ENCODE data around the gene WDR70.

WDR70 gene

DNA sequence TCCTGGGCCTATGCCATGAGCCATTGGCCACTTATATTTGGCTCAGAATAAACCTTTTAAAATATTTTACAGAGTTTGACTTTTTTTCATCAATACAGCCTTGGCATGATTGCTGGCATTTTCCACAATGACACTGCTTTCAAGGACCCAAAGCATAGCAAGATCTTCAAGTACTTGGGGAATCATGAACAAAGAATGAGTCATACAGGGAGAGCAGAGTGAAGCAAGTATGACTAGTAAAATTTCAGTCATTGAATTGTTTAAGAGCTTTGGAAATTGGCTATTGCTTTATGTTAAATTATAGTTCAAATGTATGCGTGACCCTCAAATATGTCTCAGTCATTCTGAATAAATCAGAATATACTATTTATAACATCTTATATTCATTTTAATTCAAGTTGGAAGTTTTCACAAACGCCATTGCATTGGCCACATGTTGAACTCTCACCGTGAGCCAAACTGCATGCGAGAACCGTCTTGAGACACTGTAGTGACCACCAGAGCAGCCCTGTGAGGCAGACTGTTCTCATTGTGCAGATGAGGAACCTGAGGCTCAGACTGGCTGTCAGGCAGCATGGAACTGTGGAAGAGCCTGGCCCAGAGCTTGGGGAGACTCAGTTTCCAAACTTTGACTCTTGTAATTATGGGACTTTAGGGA lies 407.9 kb downstream of the WDR70 start:
- TF ChIP-seq, protein P1, sequence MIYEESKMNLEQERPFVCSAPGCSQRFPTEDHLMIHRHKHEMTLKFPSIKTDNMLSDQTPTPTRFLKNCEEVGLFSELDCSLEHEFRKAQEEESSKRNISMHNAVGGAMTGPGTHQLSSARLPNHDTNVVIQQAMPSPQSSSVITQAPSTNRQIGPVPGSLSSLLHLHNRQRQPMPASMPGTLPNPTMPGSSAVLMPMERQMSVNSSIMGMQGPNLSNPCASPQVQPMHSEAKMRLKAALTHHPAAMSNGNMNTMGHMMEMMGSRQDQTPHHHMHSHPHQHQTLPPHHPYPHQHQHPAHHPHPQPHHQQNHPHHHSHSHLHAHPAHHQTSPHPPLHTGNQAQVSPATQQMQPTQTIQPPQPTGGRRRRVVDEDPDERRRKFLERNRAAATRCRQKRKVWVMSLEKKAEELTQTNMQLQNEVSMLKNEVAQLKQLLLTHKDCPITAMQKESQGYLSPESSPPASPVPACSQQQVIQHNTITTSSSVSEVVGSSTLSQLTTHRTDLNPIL (CRISPR knock-in tag; IDR thresholded peaks at IDR 0.05; ENCODE audit: low read depth), result no peak
- TF ChIP-seq GLIS3 (CRISPR knock-in tag; IDR thresholded peaks at IDR 0.05) (no peak), ESRRG (CRISPR knock-in tag; IDR thresholded peaks at IDR 0.05) (no peak), ZNF70 (CRISPR knock-in tag; IDR thresholded peaks at IDR 0.05) (no peak), ZFP30 (CRISPR knock-in tag; IDR thresholded peaks at IDR 0.05) (no peak), TCF4 (CRISPR knock-in tag; IDR thresholded peaks at IDR 0.05; ENCODE audit: borderline replicate concordance) (no peak), ZNF565 (CRISPR knock-in tag; conservative IDR thresholded peaks at IDR 0.05; ENCODE audit: low read depth) (no peak), ZFP3 (CRISPR knock-in tag; IDR thresholded peaks at IDR 0.05) (no peak), ARNTL (CRISPR knock-in tag; IDR thresholded peaks at IDR 0.05; ENCODE audit: borderline replicate concordance, low read depth) (no peak), ZC3H10 (CRISPR knock-in tag; IDR thresholded peaks at IDR 0.05) (no peak), ISL1 (CRISPR knock-in tag; IDR thresholded peaks at IDR 0.05) (no peak), CSDC2 (CRISPR knock-in tag; IDR thresholded peaks at IDR 0.05) (no peak), TOX (CRISPR knock-in tag; IDR thresholded peaks at IDR 0.05; ENCODE audit: borderline replicate concordance) (no peak), OSR1 (CRISPR knock-in tag; IDR thresholded peaks at IDR 0.05) (no peak), PPARA (CRISPR knock-in tag; IDR thresholded peaks at IDR 0.05; ENCODE audit: borderline replicate concordance) (no peak), RARB (CRISPR knock-in tag; IDR thresholded peaks at IDR 0.05) (no peak)
- TF ChIP-seq, protein P2, sequence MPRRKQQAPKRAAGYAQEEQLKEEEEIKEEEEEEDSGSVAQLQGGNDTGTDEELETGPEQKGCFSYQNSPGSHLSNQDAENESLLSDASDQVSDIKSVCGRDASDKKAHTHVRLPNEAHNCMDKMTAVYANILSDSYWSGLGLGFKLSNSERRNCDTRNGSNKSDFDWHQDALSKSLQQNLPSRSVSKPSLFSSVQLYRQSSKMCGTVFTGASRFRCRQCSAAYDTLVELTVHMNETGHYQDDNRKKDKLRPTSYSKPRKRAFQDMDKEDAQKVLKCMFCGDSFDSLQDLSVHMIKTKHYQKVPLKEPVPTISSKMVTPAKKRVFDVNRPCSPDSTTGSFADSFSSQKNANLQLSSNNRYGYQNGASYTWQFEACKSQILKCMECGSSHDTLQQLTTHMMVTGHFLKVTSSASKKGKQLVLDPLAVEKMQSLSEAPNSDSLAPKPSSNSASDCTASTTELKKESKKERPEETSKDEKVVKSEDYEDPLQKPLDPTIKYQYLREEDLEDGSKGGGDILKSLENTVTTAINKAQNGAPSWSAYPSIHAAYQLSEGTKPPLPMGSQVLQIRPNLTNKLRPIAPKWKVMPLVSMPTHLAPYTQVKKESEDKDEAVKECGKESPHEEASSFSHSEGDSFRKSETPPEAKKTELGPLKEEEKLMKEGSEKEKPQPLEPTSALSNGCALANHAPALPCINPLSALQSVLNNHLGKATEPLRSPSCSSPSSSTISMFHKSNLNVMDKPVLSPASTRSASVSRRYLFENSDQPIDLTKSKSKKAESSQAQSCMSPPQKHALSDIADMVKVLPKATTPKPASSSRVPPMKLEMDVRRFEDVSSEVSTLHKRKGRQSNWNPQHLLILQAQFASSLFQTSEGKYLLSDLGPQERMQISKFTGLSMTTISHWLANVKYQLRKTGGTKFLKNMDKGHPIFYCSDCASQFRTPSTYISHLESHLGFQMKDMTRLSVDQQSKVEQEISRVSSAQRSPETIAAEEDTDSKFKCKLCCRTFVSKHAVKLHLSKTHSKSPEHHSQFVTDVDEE (CRISPR knock-in tag; IDR thresholded peaks at IDR 0.05), result no peak
- TF ChIP-seq, protein P3, sequence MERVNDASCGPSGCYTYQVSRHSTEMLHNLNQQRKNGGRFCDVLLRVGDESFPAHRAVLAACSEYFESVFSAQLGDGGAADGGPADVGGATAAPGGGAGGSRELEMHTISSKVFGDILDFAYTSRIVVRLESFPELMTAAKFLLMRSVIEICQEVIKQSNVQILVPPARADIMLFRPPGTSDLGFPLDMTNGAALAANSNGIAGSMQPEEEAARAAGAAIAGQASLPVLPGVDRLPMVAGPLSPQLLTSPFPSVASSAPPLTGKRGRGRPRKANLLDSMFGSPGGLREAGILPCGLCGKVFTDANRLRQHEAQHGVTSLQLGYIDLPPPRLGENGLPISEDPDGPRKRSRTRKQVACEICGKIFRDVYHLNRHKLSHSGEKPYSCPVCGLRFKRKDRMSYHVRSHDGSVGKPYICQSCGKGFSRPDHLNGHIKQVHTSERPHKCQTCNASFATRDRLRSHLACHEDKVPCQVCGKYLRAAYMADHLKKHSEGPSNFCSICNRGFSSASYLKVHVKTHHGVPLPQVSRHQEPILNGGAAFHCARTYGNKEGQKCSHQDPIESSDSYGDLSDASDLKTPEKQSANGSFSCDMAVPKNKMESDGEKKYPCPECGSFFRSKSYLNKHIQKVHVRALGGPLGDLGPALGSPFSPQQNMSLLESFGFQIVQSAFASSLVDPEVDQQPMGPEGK (CRISPR knock-in tag; IDR thresholded peaks at IDR 0.05; ENCODE audit: borderline replicate concordance), result no peak
- TF ChIP-seq, protein P4, sequence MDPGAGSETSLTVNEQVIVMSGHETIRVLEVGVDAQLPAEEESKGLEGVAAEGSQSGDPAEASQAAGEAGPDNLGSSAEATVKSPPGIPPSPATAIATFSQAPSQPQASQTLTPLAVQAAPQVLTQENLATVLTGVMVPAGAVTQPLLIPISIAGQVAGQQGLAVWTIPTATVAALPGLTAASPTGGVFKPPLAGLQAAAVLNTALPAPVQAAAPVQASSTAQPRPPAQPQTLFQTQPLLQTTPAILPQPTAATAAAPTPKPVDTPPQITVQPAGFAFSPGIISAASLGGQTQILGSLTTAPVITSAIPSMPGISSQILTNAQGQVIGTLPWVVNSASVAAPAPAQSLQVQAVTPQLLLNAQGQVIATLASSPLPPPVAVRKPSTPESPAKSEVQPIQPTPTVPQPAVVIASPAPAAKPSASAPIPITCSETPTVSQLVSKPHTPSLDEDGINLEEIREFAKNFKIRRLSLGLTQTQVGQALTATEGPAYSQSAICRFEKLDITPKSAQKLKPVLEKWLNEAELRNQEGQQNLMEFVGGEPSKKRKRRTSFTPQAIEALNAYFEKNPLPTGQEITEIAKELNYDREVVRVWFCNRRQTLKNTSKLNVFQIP (CRISPR knock-in tag; IDR thresholded peaks at IDR 0.05; ENCODE audit: borderline replicate concordance, low read depth), result no peak
- TF ChIP-seq, protein P5, sequence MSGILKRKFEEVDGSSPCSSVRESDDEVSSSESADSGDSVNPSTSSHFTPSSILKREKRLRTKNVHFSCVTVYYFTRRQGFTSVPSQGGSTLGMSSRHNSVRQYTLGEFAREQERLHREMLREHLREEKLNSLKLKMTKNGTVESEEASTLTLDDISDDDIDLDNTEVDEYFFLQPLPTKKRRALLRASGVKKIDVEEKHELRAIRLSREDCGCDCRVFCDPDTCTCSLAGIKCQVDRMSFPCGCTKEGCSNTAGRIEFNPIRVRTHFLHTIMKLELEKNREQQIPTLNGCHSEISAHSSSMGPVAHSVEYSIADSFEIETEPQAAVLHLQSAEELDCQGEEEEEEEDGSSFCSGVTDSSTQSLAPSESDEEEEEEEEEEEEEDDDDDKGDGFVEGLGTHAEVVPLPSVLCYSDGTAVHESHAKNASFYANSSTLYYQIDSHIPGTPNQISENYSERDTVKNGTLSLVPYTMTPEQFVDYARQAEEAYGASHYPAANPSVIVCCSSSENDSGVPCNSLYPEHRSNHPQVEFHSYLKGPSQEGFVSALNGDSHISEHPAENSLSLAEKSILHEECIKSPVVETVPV (CRISPR knock-in tag; IDR thresholded peaks at IDR 0.05), result no peak
- peak; percentile 33; the same call in 1 of the 3 replicates for ATAC-seq

DNA sequence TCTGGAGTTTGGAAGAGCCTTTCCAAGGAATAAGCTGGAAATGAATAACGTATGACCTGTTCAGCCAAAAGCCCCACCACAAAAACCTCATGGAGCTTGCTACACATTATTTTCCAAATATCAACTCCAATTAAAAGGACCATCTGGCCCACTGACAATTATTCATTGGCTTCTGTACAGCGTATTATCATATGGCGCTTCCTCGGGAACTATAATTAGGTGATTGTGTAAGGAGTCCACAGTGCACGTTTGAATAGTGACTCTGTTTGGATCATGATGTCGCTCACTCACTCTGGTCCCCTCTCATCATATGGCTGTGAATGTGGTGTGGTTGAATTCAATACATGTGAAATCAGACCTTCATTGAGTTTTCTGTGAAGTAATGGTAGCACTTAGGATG lies 408.6 kb downstream of the WDR70 start:
- ATAC-seq, result no peak
- TF ChIP-seq OSR1 (CRISPR knock-in tag; IDR thresholded peaks at IDR 0.05), result no peak
- no peak for TF ChIP-seq ZFP30 (CRISPR knock-in tag; IDR thresholded peaks at IDR 0.05)
- TF ChIP-seq ZC3H10 (CRISPR knock-in tag; IDR thresholded peaks at IDR 0.05), result no peak

DNA sequence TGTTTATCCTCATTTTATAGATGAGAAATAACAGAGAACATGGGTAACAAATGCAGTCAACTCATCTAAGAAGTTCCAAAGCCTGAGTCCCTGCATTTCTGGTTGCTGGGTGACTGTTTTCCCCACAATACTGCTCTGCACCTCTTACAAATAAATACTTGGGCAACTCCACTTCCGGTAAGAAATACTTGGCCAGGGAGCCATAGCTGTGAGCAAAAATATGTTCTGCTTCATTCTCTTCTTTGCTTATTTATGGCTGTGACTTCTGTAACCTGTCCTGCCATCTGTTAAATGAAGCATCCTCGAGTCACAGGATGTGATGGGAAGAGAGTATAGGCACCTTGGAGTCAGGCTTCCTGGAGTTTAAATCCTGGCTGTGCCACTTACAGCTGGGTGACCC lies 410.9 kb downstream of the WDR70 start:
- ATAC-seq, result no peak
- TF ChIP-seq OSR1 (CRISPR knock-in tag; IDR thresholded peaks at IDR 0.05), result no peak
- TF ChIP-seq, protein P4 (CRISPR knock-in tag; IDR thresholded peaks at IDR 0.05; ENCODE audit: borderline replicate concordance, low read depth), result no peak
- no peak for TF ChIP-seq RARB (CRISPR knock-in tag; IDR thresholded peaks at IDR 0.05)
- TF ChIP-seq ISL1 (CRISPR knock-in tag; IDR thresholded peaks at IDR 0.05), result no peak
- TF ChIP-seq ZNF8 (CRISPR knock-in tag; IDR thresholded peaks at IDR 0.05), result no peak
- TF ChIP-seq ZNF565 (CRISPR knock-in tag; conservative IDR thresholded peaks at IDR 0.05; ENCODE audit: low read depth), result no peak
- TF ChIP-seq, protein P3 (CRISPR knock-in tag; IDR thresholded peaks at IDR 0.05; ENCODE audit: borderline replicate concordance), result no peak
- no peak for TF ChIP-seq GLIS3 (CRISPR knock-in tag; IDR thresholded peaks at IDR 0.05)
- no peak for TF ChIP-seq PPARA (CRISPR knock-in tag; IDR thresholded peaks at IDR 0.05; ENCODE audit: borderline replicate concordance)
- TF ChIP-seq ZFP3 (CRISPR knock-in tag; IDR thresholded peaks at IDR 0.05), result no peak
- TF ChIP-seq TCF4 (CRISPR knock-in tag; IDR thresholded peaks at IDR 0.05; ENCODE audit: borderline replicate concordance), result no peak
- TF ChIP-seq, protein P5 (CRISPR knock-in tag; IDR thresholded peaks at IDR 0.05), result no peak
- no peak for TF ChIP-seq ZC3H10 (CRISPR knock-in tag; IDR thresholded peaks at IDR 0.05)
- TF ChIP-seq SNAI2 (CRISPR knock-in tag; IDR thresholded peaks at IDR 0.05), result no peak
